Osteocyte (in vitro differentiated cells): Measurements from ENCODE around the gene UBIAD1. TPM values are rescaled to one million over a fixed set of nuclear protein-coding genes. Genes with fewer than 3 reads are reported as not detected.
A peak's percentile ranks its signal among the peaks of the same experiment; 100 is the strongest.
"Not testable (repeated sequence)": the region's sequence is repeated elsewhere in the genome, so short reads cannot be mapped to it uniquely, and the experiment has no call there.

Source experiments
- DNase-seq: peaks from one replicate; pipeline ENCODE4 v3.0.0; 2021; ENCODE audit warnings: mixed read lengths; ENCODE audit not compliant: unreplicated experiment; ENCODE audit errors: extremely low spot score
- H3K27ac Mint-ChIP-seq: one replicate; pipeline ENCODE4 v1.8.0; 2021; ENCODE audit warnings: mild to moderate bottlenecking, mixed read lengths; ENCODE audit not compliant: unreplicated experiment
- H3K27me3 Mint-ChIP-seq: one replicate; pipeline ENCODE4 v1.8.0; 2021; ENCODE audit warnings: mixed read lengths; ENCODE audit not compliant: unreplicated experiment
- H3K36me3 Mint-ChIP-seq: one replicate; pipeline ENCODE4 v1.8.0; 2021; ENCODE audit warnings: mixed read lengths; ENCODE audit not compliant: unreplicated experiment
- H3K4me1 Mint-ChIP-seq: one replicate; pipeline ENCODE4 v1.8.0; 2021; ENCODE audit warnings: mixed read lengths; ENCODE audit not compliant: unreplicated experiment
- H3K4me3 Mint-ChIP-seq: one replicate; pipeline ENCODE4 v1.8.0; 2021; ENCODE audit warnings: mild to moderate bottlenecking, moderate library complexity, mixed read lengths; ENCODE audit not compliant: unreplicated experiment
- H3K9me3 Mint-ChIP-seq: one replicate; pipeline ENCODE4 v1.8.0; 2021; ENCODE audit warnings: mixed read lengths; ENCODE audit not compliant: unreplicated experiment
- CTCF ChIP-seq: fragments of 200-600 bp; sonication (generic); IDR thresholded peaks from 2 replicates; pipeline ENCODE4 v1.5.0; 2021; ENCODE audit warnings: antibody characterized with exemption, mild to moderate bottlenecking, moderate library complexity
- total RNA-seq: library from RNA; stranded (reverse); gene quantifications from 2 replicates; pipeline ENCODE4 v1.2.1, GENCODE V29; 2021

Gene UBIAD1
- total RNA-seq, 1 donor from 2014 or later, result 19.0 TPM

- Mint-ChIP-seq H3K9me3 (no peaks in the 10 kb centered on the region), H3K27me3 (no peaks in the 10 kb centered on the region), H3K27ac (no peak overlapping the region), H3K4me3 (no peak overlapping the region), H3K4me1 (no peaks in the 10 kb centered on the region), H3K36me3 (peaks cover 39% of the 10 kb centered on the region)
- TF ChIP-seq CTCF, result no peak
- no peak for DNase-seq
These were observed 20.5 kb upstream of the UBIAD1 start for GRCh38 chr1:11252538-11252937.

GRCh38 chr1:11253226-11253625 lies 19.8 kb upstream of the UBIAD1 start:
- no peak overlapping the region for H3K4me3 Mint-ChIP-seq
- no peak overlapping the region for H3K27ac Mint-ChIP-seq
- DNase-seq, result no peak
- H3K4me1 Mint-ChIP-seq, result no peaks in the 10 kb centered on the region
- no peak for TF ChIP-seq CTCF
- peaks cover 39% of the 10 kb centered on the region for H3K36me3 Mint-ChIP-seq
- H3K27me3 Mint-ChIP-seq, result no peaks in the 10 kb centered on the region
- H3K9me3 Mint-ChIP-seq, result no peaks in the 10 kb centered on the region

GRCh38 chr1:11256299-11256698 lies 16.7 kb upstream of the UBIAD1 start:
- no peak overlapping the region for H3K27ac Mint-ChIP-seq
- H3K4me1 Mint-ChIP-seq, result peaks cover under 1% of the 10 kb centered on the region
- H3K36me3 Mint-ChIP-seq, result peaks cover 42% of the 10 kb centered on the region
- H3K9me3 Mint-ChIP-seq, result no peaks in the 10 kb centered on the region
- H3K27me3 Mint-ChIP-seq, result no peaks in the 10 kb centered on the region
- H3K4me3 Mint-ChIP-seq, result no peak overlapping the region
- DNase-seq, result no peak
- TF ChIP-seq CTCF, result no peak

- Mint-ChIP-seq H3K9me3 (no peaks in the 10 kb centered on the region), H3K4me3 (peak within 1 kb of the TSS; percentile 85), H3K27me3 (no peaks in the 10 kb centered on the region), H3K4me1 (peaks cover 12% of the 10 kb centered on the region), H3K27ac (peak within 1 kb of the TSS; percentile 89), H3K36me3 (peaks cover 13% of the 10 kb centered on the region)
- peak; percentile 29 for TF ChIP-seq CTCF
- peak; percentile 99 for DNase-seq
These were observed 10.6 kb upstream of the UBIAD1 start, which contains the start of gene MTOR for GRCh38 chr1:11262171-11263049. Gene MTOR (minus strand): TSS chr1:11262551. CDS start chr1:11259409, 3,142 bp downstream.

- Mint-ChIP-seq H3K36me3 (no peaks in the 10 kb centered on the region), H3K27ac (no peak overlapping the region), H3K27me3 (no peaks in the 10 kb centered on the region), H3K4me3 (no peak overlapping the region), H3K4me1 (peaks cover 10% of the 10 kb centered on the region), H3K9me3 (no peaks in the 10 kb centered on the region)
- DNase-seq, result no peak
- TF ChIP-seq CTCF, result no peak
These were observed 6.5 kb upstream of the UBIAD1 start for GRCh38 chr1:11266268-11267074.

- not testable (repeated sequence) for H3K27ac Mint-ChIP-seq, H3K36me3 Mint-ChIP-seq, H3K4me1 Mint-ChIP-seq, H3K27me3 Mint-ChIP-seq, DNase-seq, H3K4me3 Mint-ChIP-seq, H3K9me3 Mint-ChIP-seq
These were observed 5.4 kb upstream of the UBIAD1 start for GRCh38 chr1:11267350-11268337.
